22Rv1 (cell line): ENCODE data around the gene SLC10A6.

Source experiments
- H3K27ac ChIP-seq: fragments of 450-650 bp; 2 replicates; pipeline ENCODE4 v1.5.1; 2017
- CTCF ChIP-seq: fragments of 450-650 bp; IDR thresholded peaks from 2 replicates; pipeline ENCODE4 v1.5.1; 2017; ENCODE audit warnings: mild to moderate bottlenecking
- ZFX ChIP-seq: fragments of 450-650 bp; IDR thresholded peaks from 2 replicates; pipeline ENCODE4 v1.6.1; 2017; ENCODE audit warnings: antibody characterized with exemption, borderline replicate concordance

SLC10A6 gene

GRCh38 chr4:86831262-86832130 lies 17.7 kb downstream of the SLC10A6 start:
- TF ChIP-seq ZFX: no peak
- TF ChIP-seq CTCF: no peak
- peak overlapping the region; percentile 43 for H3K27ac ChIP-seq

- H3K27ac ChIP-seq: no peak overlapping the region
- no peak for TF ChIP-seq CTCF
- TF ChIP-seq ZFX: no peak
Measured at GRCh38 chr4:86825511-86825910, 23.7 kb downstream of the SLC10A6 start.

- H3K27ac ChIP-seq: no peak overlapping the region
- TF ChIP-seq CTCF: no peak
- no peak for TF ChIP-seq ZFX
Measured at GRCh38 chr4:86822136-86822535, 27.0 kb downstream of the SLC10A6 start.

GRCh38 chr4:86821151-86821550 lies 28.0 kb downstream of the SLC10A6 start:
- TF ChIP-seq ZFX (no peak), CTCF (no peak)
- H3K27ac ChIP-seq: no peak overlapping the region

GRCh38 chr4:86819561-86819960 lies 29.6 kb downstream of the SLC10A6 start:
- no peak for TF ChIP-seq CTCF
- TF ChIP-seq ZFX: no peak
- H3K27ac ChIP-seq: no peak overlapping the region

GRCh38 chr4:86818841-86819240 lies 30.3 kb downstream of the SLC10A6 start:
- H3K27ac ChIP-seq: no peak overlapping the region
- TF ChIP-seq CTCF (no peak), ZFX (no peak)

- TF ChIP-seq CTCF (no peak), ZFX (no peak)
- H3K27ac ChIP-seq: no peak overlapping the region
Measured at GRCh38 chr4:86818211-86818610, 31.0 kb downstream of the SLC10A6 start.
